Brain microvascular endothelial cell (primary cell): Measurements from ENCODE around the gene KCNK10.

Experiments
- DNase-seq: peaks from one replicate; pipeline ENCODE4 v3.0.0-alpha.2; 2020
- H3K27ac ChIP-seq: fragments of 250-450 bp; sonication (Bioruptor Pico); 2 replicates; pipeline ENCODE4 v1.5.1; 2020; ENCODE audit warnings: mild to moderate bottlenecking, moderate library complexity
- H3K27me3 ChIP-seq: fragments of 250-450 bp; sonication (Bioruptor Pico); replicated peaks from 2 replicates; pipeline ENCODE4 v1.5.1; 2020; ENCODE audit warnings: mild to moderate bottlenecking
- H3K36me3 ChIP-seq: fragments of 250-450 bp; sonication (Bioruptor Pico); replicated peaks from 2 replicates; pipeline ENCODE4 v1.5.1; 2020; ENCODE audit warnings: mild to moderate bottlenecking
- H3K4me3 ChIP-seq: 2 replicates; pipeline ENCODE4 v1.5.1; 2011; ENCODE audit warnings: low read depth, mild to moderate bottlenecking, control low read depth, low read length, moderate library complexity
- in situ Hi-C: cut with HindIII; loops from 2 replicates; pipeline ENCODE4 v1.10.0; 2017; ENCODE audit warnings: low sequenced_read_pairs, low pct_ligation_motif_present
- TF ChIP-seq, protein P1 (sequence below): IDR thresholded peaks from 2 replicates; pipeline ENCODE4 v1.5.1; 2011; ENCODE audit warnings: low read depth, mild to moderate bottlenecking, moderate library complexity, low read length, control low read depth, inconsistent platforms; ENCODE audit errors: missing control alignments

Gene KCNK10

GRCh38 chr14:88154321-88154720 lies 168.7 kb downstream of the KCNK10 start:
- Histone ChIP-seq H3K36me3 (no peaks in the 10 kb centered on the region), H3K4me3 (no peak overlapping the region), H3K27ac (no peak overlapping the region), H3K27me3 (no peaks in the 10 kb centered on the region)
- in situ Hi-C loops, result no loop called here
- no peak for DNase-seq
- TF ChIP-seq, protein P1, sequence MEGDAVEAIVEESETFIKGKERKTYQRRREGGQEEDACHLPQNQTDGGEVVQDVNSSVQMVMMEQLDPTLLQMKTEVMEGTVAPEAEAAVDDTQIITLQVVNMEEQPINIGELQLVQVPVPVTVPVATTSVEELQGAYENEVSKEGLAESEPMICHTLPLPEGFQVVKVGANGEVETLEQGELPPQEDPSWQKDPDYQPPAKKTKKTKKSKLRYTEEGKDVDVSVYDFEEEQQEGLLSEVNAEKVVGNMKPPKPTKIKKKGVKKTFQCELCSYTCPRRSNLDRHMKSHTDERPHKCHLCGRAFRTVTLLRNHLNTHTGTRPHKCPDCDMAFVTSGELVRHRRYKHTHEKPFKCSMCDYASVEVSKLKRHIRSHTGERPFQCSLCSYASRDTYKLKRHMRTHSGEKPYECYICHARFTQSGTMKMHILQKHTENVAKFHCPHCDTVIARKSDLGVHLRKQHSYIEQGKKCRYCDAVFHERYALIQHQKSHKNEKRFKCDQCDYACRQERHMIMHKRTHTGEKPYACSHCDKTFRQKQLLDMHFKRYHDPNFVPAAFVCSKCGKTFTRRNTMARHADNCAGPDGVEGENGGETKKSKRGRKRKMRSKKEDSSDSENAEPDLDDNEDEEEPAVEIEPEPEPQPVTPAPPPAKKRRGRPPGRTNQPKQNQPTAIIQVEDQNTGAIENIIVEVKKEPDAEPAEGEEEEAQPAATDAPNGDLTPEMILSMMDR, result no peak

DNA sequence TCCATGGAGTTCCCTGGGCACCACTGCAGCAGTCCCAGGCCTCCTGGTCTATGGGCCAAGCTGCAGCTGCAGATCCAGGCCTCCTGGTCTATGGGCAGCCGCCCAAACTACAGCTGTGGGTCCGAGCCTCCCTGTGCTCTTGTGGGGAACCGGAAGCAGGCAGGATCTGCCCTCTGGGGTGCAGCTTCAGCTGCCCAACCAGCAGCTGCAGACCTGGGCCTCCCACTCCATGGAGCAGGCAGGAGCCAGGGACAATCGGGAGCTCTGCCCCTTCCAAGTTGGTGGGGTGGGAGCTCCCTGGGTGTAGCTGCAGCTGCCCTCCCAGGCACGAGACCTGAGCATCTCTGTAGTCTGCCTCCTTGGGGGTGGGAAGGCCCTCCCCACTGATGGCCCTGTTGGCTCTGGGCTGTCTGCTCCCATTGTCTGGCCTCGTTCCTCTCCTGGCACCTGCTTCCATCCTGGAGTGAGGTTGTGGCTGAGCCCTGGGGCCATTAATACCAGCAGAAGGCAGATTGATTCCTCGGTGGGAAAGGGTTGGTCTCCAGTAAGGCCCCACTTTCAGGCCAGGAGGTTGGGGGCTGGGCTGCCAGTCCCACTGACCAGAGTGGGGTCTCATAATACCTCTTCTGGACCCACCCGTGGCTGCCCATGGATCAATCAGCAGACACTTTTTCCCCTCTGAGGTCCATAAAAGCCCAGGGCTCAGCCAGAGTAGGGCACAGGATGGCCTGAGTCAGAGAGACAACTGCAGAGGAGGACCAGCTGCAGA lies 176.0 kb downstream of the KCNK10 start:
- TF ChIP-seq, protein P1, result no peak
- DNase-seq, result no peak
- in situ Hi-C loops, result no loop called here
- Histone ChIP-seq H3K4me3 (no peak overlapping the region), H3K27me3 (no peaks in the 10 kb centered on the region), H3K36me3 (no peaks in the 10 kb centered on the region), H3K27ac (no peak overlapping the region)

- Histone ChIP-seq H3K4me3 (no peak overlapping the region), H3K27me3 (no peaks in the 10 kb centered on the region), H3K36me3 (no peaks in the 10 kb centered on the region), H3K27ac (no peak overlapping the region)
- TF ChIP-seq, protein P1, result no peak
- in situ Hi-C loops, result no loop called here
- DNase-seq, result no peak
These were observed 179.3 kb downstream of the KCNK10 start for GRCh38 chr14:88143810-88144209.

DNA sequence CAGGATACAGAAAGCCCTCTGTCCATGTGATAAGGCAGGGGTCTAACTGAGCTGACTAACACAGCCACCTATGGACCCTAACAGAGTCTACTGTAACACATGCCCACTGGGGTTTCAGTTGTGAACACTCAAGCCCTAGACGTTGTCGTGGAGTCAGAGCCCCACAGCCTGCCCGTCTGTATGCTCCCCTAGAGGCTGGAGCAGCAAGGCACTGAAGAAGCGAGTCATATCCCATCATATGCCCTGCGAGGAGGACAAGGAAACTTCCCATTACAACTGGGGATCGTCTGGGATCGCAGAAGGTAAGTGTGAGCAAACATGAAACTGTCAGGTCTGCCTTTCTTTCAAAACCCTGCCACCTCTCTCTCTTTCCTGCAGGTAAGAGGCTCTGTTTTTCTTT lies 180.1 kb downstream of the KCNK10 start:
- DNase-seq, result no peak
- H3K27me3 ChIP-seq, result no peaks in the 10 kb centered on the region
- TF ChIP-seq, protein P1, result no peak
- no peak overlapping the region for H3K27ac ChIP-seq
- no peak overlapping the region for H3K4me3 ChIP-seq
- in situ Hi-C loops, result no loop called here
- no peaks in the 10 kb centered on the region for H3K36me3 ChIP-seq

GRCh38 chr14:88140874-88141273 lies 182.2 kb downstream of the KCNK10 start:
- Histone ChIP-seq H3K4me3 (no peak overlapping the region), H3K36me3 (no peaks in the 10 kb centered on the region), H3K27ac (no peak overlapping the region), H3K27me3 (no peaks in the 10 kb centered on the region)
- TF ChIP-seq, protein P1, result no peak
- no peak for DNase-seq
- in situ Hi-C loops, result no loop called here

DNA sequence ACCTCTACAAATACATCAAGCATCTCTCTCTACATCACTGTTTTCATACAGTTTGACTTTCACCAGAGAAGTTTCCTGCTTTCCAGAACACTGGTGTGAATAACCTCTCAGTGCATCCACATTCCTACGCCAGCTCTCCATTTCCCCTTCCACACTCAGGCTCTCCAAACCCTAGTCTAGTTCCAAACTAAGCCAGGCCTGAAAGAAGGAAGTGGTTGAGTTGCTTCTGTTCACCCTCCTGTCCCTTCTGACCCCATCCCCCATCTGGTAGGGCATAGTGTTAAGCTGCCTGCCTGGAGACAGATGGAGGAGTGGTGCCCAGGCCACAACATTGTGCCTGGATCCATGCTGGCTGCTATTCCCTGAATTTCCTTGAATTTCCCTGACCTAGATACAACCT lies 185.7 kb downstream of the KCNK10 start:
- Histone ChIP-seq H3K36me3 (no peaks in the 10 kb centered on the region), H3K4me3 (no peak overlapping the region), H3K27ac (no peak overlapping the region), H3K27me3 (no peaks in the 10 kb centered on the region)
- no peak for DNase-seq
- in situ Hi-C loops, result no loop called here
- TF ChIP-seq, protein P1, result no peak
